Left lung (tissue), 10 donors: ENCODE measurements around the gene TUSC2. TPM values are rescaled to one million over a fixed set of nuclear protein-coding genes. Genes with fewer than 3 reads are reported as not detected.

Source experiments
- ATAC-seq: fragments of 200-7000 bp; cut with Tn5 transposase; one replicate; pipeline ENCODE4 v1.9.1; 2020; ENCODE audit warnings: moderate library complexity
- DNase-seq, 4 donors: peaks; one replicate each; pipeline ENCODE4 v3.0.0-alpha.2; 2013 to 2020
- H3K27ac ChIP-seq, 2 donors: fragments of 200-600 bp; sonication (generic) in 1 of 2; one replicate each; pipeline versions ENCODE4 v1.5.0 to v1.8.0; 2020 to 2021
- H3K27me3 ChIP-seq, 2 donors: fragments of 200-600 bp; sonication (generic) in 1 of 2; one replicate each; pipeline versions ENCODE4 v1.5.0 to v1.8.0; 2020 to 2021
- H3K36me3 ChIP-seq, 2 donors: fragments of 200-600 bp; sonication (generic) in 1 of 2; one replicate each; pipeline versions ENCODE4 v1.5.0 to v1.8.0; 2020 to 2021
- H3K4me1 ChIP-seq, 2 donors: fragments of 200-600 bp; one replicate each; pipeline ENCODE4 v1.8.0; 2021
- H3K4me3 ChIP-seq, 2 donors: fragments of 200-600 bp; sonication (generic) in 1 of 2; one replicate each; pipeline versions ENCODE4 v1.5.0 to v1.8.0; 2020 to 2021; ENCODE audit warnings: mild to moderate bottlenecking in 1 of 2
- H3K9me3 ChIP-seq, 2 donors: fragments of 200-600 bp; sonication (generic) in 1 of 2; one replicate each; pipeline versions ENCODE4 v1.5.0 to v1.8.0; 2020 to 2021
- CTCF ChIP-seq, 2 donors: fragments of 200-600 bp; sonication (generic) in 1 of 2; IDR thresholded peaks; one replicate each; pipeline versions ENCODE4 v1.5.0 to v1.8.0; 2021; ENCODE audit warnings: antibody characterized with exemption in 2 of 2
- intact Hi-C, 2 donors: fragments of 100-400 bp; cut with DNase I; formaldehyde crosslinking; loops; one replicate each; pipeline versions ENCODE4 v1.11.2 to v1.14.2; 2022
- polyA plus RNA-seq, 6 donors: library from polyadenylated mRNA; unstranded; fragments of 120-200 nt; gene quantifications; one replicate each; pipeline ENCODE4 v1.2.1, GENCODE V29; 2013; ENCODE audit not compliant: insufficient read length in 6 of 6
- total RNA-seq, 2 donors: library from RNA; stranded (reverse); fragmentation: NEBNext Ultra II Directional; extraction: Animal tissue kit (Norgen Biotek cat#: 25700); gene quantifications; one replicate each; pipeline ENCODE4 v1.2.1, GENCODE V29; 2021
- donor health status: DM: no; HTN: yes; CAD: no.
- donor health status: DM: no; HTN: no; CAD: no.

TUSC2 gene
- total and polyA plus RNA-seq, 8 donors = 15.2 to 29.6 (median 18.8) TPM

DNA sequence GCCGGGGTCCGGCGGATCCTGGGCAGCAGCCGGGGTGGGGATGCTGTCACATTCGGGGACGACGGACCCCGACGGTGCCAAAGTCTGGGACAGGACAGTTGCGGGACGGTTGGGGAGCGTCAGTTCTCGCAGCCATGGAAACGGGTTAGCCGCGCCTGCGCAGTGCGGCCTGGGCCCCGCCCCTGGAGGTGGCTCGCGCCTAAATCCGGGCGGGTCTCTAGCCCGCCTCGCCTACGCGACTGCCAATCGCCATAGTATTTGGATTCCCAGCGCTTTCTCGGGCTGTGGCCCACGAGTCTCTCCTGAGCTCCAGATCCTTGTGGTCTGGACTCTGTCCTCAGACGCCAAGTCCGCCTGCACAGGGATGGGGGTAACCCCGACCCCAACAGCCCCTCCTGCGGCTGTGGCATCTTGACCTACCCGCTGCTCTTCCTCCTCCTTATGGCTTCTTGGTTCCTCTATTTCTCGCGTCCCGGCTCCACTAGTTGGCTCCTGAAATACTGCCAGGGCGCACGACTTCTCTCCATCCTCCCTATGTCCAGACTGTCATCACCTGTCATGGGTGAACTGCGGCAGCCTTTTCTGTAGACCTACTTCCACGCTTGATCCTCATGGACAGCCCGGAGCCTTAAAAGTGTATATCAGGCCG, 17.7 kb upstream of the TUSC2 start, which contains the start of gene ZMYND10:
Gene ZMYND10 (minus strand): TSS at position 147 of the 649 bp plus-strand sequence. CDS start 153 bp downstream, outside the sequence.
- DNase-seq (peak in 3 of 4 donors; percentile 69 to 93 (median 72)), ATAC-seq (peak; percentile 23)
- intact Hi-C loops = loop anchor here in 1 of 2 donors (5.0 kb wide), 1 partner anchor 197 kb away; no protein-coding TSS in a partner anchor
- H3K4me3 ChIP-seq = peak within 1 kb of the TSS; percentile 28 to 37
- H3K27me3 ChIP-seq = no peaks in the 10 kb centered on the region
- H3K36me3 ChIP-seq = peaks cover 0 to 16% of the 10 kb centered on the region in 2 donors
- H3K27ac ChIP-seq = no peak within 1 kb of the TSS
- peaks cover 27 to 63% of the 10 kb centered on the region in 2 donors for H3K4me1 ChIP-seq
- TF ChIP-seq CTCF (IDR thresholded peaks at IDR 0.05) = no peak
- no peaks in the 10 kb centered on the region for H3K9me3 ChIP-seq

GRCh38 chr3:50345008-50345407, 17.0 kb upstream of the TUSC2 start:
- H3K4me3 ChIP-seq = peak overlapping the region; percentile 28 to 37
- DNase-seq (no peak), ATAC-seq (no peak)
- H3K9me3 ChIP-seq = no peaks in the 10 kb centered on the region
- no peak for TF ChIP-seq CTCF (IDR thresholded peaks at IDR 0.05)
- peaks cover 26 to 65% of the 10 kb centered on the region in 2 donors for H3K4me1 ChIP-seq
- H3K36me3 ChIP-seq = peaks cover 0 to 16% of the 10 kb centered on the region in 2 donors
- intact Hi-C loops = loop anchor here in 1 of 2 donors (5.0 kb wide), 1 partner anchor 197 kb away; no protein-coding TSS in a partner anchor
- no peak overlapping the region for H3K27ac ChIP-seq
- H3K27me3 ChIP-seq = no peaks in the 10 kb centered on the region

- Histone ChIP-seq H3K27ac (no peak overlapping the region), H3K27me3 (no peaks in the 10 kb centered on the region), H3K36me3 (peaks cover 0 to 6% of the 10 kb centered on the region in 2 donors), H3K4me3 (no peak overlapping the region), H3K4me1 (peaks cover 20 to 70% of the 10 kb centered on the region in 2 donors), H3K9me3 (no peaks in the 10 kb centered on the region)
- intact Hi-C loops = no loop called here
- DNase-seq (peak in 1 of 4 donors; percentile 56), ATAC-seq (no peak)
- no peak for TF ChIP-seq CTCF (IDR thresholded peaks at IDR 0.05)
Observed at GRCh38 chr3:50342813-50343633, 15.0 kb upstream of the TUSC2 start.

DNA sequence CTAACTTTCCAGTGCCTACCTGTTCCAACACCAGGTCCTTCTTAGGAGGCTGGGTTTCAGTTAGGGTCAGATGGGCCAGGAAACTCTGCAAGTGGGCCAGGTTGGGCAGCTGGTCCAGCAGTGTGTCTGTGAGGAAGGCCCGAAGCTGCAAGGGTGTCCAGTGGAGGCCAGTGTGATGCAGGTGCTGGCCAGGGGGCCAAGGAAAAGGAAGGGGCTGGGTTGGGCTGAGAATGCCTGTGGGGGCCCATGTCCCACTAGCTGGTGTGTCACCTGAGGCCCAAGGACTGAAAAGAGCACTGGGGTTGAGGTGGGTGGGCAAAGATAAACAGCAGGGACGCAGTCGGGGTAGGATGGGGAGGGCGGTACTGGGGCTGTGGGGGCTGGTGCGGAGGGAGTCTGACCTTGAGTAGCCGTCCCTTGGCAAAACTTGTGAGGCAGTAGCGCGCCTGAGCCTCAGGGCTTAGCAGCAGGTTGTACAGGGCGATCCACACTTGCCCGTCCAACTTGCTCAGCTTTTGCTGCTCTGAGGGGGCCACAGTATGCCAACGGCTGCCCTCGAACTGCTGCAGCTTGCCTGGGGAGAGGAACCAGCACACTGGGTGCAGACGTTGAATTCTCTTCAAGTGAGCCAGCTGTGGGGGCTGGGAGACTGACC, 14.1 kb upstream of the TUSC2 start:
- H3K36me3 ChIP-seq = no peaks in the 10 kb centered on the region
- intact Hi-C loops = no loop called here
- H3K27me3 ChIP-seq = no peaks in the 10 kb centered on the region
- no peak for ATAC-seq
- H3K4me1 ChIP-seq = peaks cover 20 to 69% of the 10 kb centered on the region in 2 donors
- no peaks in the 10 kb centered on the region for H3K9me3 ChIP-seq
- TF ChIP-seq CTCF (IDR thresholded peaks at IDR 0.05) = no peak
- no peak overlapping the region for H3K27ac ChIP-seq
- peak in 1 of 4 donors; percentile 53 for DNase-seq
- H3K4me3 ChIP-seq = no peak overlapping the region
